GM12892 (cell line): ENCODE results near the gene ZDHHC14.

Experiments used
- POLR2A ChIP-seq: IDR thresholded peaks from 2 replicates; pipeline ENCODE4 v1.6.1; 2011; ENCODE audit warnings: low read depth, low read length, control low read depth
- POLR2AphosphoS5 ChIP-seq: IDR thresholded peaks from 2 replicates; pipeline ENCODE4 v1.6.1; 2011; ENCODE audit warnings: low read depth, low read length, control low read depth
- TAF1 ChIP-seq: IDR thresholded peaks from 2 replicates; pipeline ENCODE4 v1.6.1; 2011; ENCODE audit warnings: low read depth, mild to moderate bottlenecking, control low read depth, low read length, borderline replicate concordance

GRCh38 chr6:157656437-157656997 is 275.5 kb downstream of the ZDHHC14 start:
- no peak for TF ChIP-seq POLR2A
- no peak for TF ChIP-seq POLR2AphosphoS5
- no peak for TF ChIP-seq TAF1
